Colonic mucosa (tissue), 4 donors: ENCODE data around the gene PTPRN2. TPM values are rescaled to one million over a fixed set of nuclear protein-coding genes. Genes with fewer than 3 reads are reported as not detected.

Experiments used
- DNase-seq: peaks from one replicate; pipeline ENCODE4 v3.0.0-alpha.2; 2020
- H3K27ac ChIP-seq: fragments of 200-600 bp; one replicate; pipeline ENCODE4 v1.8.0; 2021
- H3K27me3 ChIP-seq: fragments of 200-600 bp; one replicate; pipeline ENCODE4 v1.8.0; 2021
- H3K36me3 ChIP-seq: fragments of 200-600 bp; one replicate; pipeline ENCODE4 v1.8.0; 2021
- H3K4me1 ChIP-seq: fragments of 200-600 bp; one replicate; pipeline ENCODE4 v1.8.0; 2021; ENCODE audit warnings: mild to moderate bottlenecking
- H3K4me3 ChIP-seq: fragments of 200-600 bp; one replicate; pipeline ENCODE4 v1.8.0; 2021
- H3K9ac ChIP-seq, 2 donors: one replicate each; pipeline ENCODE4 v1.7.0; 2013; ENCODE audit warnings: control low read depth in 2 of 2, low read depth in 2 of 2, low read length in 2 of 2
- H3K9me3 ChIP-seq: fragments of 200-600 bp; one replicate; pipeline ENCODE4 v1.8.0; 2021
- intact Hi-C: fragments of 100-400 bp; cut with DNase I; formaldehyde crosslinking; loops from one replicate; pipeline ENCODE4 v1.14.1; 2022
- total RNA-seq, 2 donors: library from RNA; stranded (reverse); fragmentation: NEBNext Ultra II Directional in 1 of 2; extraction: Animal tissue kit (Norgen Biotek cat#: 25700) in 1 of 2; gene quantifications; one replicate each; pipeline ENCODE4 v1.2.1, GENCODE V29; 2021
- TF ChIP-seq, protein P1 (sequence below): fragments of 200-600 bp; IDR thresholded peaks from one replicate; pipeline ENCODE4 v1.8.0; 2022; ENCODE audit warnings: antibody characterized with exemption, mild to moderate bottlenecking
- donor health status: healthy.
- donor health status: DM: no; HTN: no; CAD: no.
- donor health status: DM: no; HTN: no; CAD: no.

Gene PTPRN2
- total RNA-seq, 2 donors from 2014 or later: 14.7 to 21.6 TPM

- Histone ChIP-seq H3K27ac (no peak overlapping the region), H3K9ac (no peak overlapping the region), H3K4me3 (no peak overlapping the region), H3K4me1 (no peaks in the 10 kb centered on the region), H3K27me3 (no peaks in the 10 kb centered on the region), H3K36me3 (no peaks in the 10 kb centered on the region), H3K9me3 (no peaks in the 10 kb centered on the region)
- TF ChIP-seq, protein P1, sequence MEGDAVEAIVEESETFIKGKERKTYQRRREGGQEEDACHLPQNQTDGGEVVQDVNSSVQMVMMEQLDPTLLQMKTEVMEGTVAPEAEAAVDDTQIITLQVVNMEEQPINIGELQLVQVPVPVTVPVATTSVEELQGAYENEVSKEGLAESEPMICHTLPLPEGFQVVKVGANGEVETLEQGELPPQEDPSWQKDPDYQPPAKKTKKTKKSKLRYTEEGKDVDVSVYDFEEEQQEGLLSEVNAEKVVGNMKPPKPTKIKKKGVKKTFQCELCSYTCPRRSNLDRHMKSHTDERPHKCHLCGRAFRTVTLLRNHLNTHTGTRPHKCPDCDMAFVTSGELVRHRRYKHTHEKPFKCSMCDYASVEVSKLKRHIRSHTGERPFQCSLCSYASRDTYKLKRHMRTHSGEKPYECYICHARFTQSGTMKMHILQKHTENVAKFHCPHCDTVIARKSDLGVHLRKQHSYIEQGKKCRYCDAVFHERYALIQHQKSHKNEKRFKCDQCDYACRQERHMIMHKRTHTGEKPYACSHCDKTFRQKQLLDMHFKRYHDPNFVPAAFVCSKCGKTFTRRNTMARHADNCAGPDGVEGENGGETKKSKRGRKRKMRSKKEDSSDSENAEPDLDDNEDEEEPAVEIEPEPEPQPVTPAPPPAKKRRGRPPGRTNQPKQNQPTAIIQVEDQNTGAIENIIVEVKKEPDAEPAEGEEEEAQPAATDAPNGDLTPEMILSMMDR: no peak
- DNase-seq: no peak
- intact Hi-C loops: no loop called here
Observed at GRCh38 chr7:157709531-157710251, 877.9 kb downstream of the PTPRN2 start.

DNA sequence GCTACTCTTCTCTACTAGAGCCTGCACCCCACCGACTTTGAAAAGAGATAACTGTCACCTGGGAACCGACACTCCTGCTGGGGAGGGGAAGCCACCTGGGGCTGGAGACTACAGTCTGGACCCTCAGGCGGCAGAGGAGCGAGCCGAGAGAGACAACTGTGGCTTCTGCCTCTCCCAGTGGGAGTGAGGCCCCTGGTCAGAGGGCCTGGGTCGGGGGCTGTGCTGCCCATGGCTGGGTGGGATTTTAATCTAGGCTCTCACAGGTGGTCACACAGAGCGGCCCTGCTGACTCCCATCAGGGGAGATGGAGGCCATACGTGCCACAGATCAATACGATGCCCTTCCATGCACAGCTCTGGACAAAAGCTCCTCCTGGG is 878.7 kb downstream of the PTPRN2 start:
- Histone ChIP-seq H3K27me3 (no peaks in the 10 kb centered on the region), H3K4me3 (no peak overlapping the region), H3K9me3 (no peaks in the 10 kb centered on the region), H3K9ac (no peak overlapping the region), H3K4me1 (no peaks in the 10 kb centered on the region), H3K36me3 (no peaks in the 10 kb centered on the region), H3K27ac (no peak overlapping the region)
- intact Hi-C loops: no loop called here
- DNase-seq: no peak
- TF ChIP-seq, protein P1: no peak

- Histone ChIP-seq H3K27ac (no peak overlapping the region), H3K4me1 (no peaks in the 10 kb centered on the region), H3K36me3 (no peaks in the 10 kb centered on the region), H3K27me3 (no peaks in the 10 kb centered on the region), H3K9me3 (no peaks in the 10 kb centered on the region), H3K9ac (no peak overlapping the region), H3K4me3 (no peak overlapping the region)
- no peak for DNase-seq
- intact Hi-C loops: no loop called here
- TF ChIP-seq, protein P1: no peak
Observed at GRCh38 chr7:157707983-157708918, 879.4 kb downstream of the PTPRN2 start.

- Histone ChIP-seq H3K9ac (no peak overlapping the region), H3K4me3 (no peak overlapping the region), H3K9me3 (no peaks in the 10 kb centered on the region), H3K4me1 (no peaks in the 10 kb centered on the region), H3K27ac (no peak overlapping the region), H3K36me3 (no peaks in the 10 kb centered on the region), H3K27me3 (no peaks in the 10 kb centered on the region)
- TF ChIP-seq, protein P1: no peak
- intact Hi-C loops: no loop called here
- DNase-seq: no peak
Observed at GRCh38 chr7:157704365-157704764, 883.3 kb downstream of the PTPRN2 start.

DNA sequence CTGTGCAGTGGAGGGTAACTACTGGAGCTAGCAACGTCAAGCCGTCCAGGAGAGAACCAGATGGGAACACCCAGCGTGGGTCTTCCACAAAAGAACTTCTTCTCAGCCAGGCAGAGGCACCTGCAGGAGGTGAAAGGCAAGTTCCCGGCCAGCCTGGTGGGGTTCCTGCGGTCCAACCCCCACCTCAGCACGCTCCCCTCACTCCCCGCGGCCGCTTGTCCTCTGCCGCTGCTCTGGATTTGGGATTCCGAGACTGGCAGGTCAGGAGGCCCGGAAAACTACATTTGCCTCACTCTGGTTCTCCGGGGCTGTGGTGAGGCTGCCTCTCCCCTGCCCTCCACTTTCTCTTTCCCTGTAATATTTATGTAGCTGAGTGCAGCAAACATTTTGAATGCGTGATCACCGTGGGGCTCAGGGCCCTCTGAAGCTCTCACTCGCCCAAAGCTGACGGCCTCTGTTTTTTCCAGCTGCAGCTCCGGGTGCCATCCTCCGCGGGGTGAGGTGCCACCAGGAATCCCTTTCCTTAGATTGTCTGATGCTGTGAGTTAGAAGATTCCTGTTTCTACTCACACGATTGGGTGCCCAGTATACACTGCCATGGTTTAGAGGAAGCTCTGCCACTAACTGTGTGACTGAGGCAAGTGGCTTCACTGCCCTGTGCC is 884.0 kb downstream of the PTPRN2 start:
- Histone ChIP-seq H3K9me3 (no peaks in the 10 kb centered on the region), H3K9ac (no peak overlapping the region), H3K27me3 (no peaks in the 10 kb centered on the region), H3K36me3 (no peaks in the 10 kb centered on the region), H3K4me3 (no peak overlapping the region), H3K27ac (no peak overlapping the region), H3K4me1 (no peaks in the 10 kb centered on the region)
- TF ChIP-seq, protein P1: no peak
- no peak for DNase-seq
- intact Hi-C loops: no loop called here
